ENCODE measurements around the gene EEIG1.

EEIG1 gene

DNA sequence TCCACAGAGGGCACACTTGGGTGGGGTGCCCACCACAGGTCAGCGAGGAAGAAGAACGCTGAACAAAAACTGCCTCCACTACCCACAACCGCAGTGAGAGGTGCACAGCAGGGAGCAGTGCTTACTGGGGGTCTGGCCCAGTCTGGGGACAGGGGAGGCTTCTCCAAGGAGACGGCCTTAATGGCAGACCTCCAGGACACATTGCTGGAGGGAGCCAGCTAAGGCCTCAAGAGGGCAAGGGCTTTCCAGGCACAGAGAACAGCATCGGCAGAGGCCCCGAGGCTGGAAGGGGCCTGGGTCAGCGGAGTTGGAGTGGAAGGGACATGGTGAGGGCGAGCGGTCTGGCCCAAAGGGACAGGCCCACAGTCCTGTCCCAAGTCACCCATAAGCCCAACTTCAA is 34.8 kb downstream of the EEIG1 start:
- TF ChIP-seq, protein P1, sequence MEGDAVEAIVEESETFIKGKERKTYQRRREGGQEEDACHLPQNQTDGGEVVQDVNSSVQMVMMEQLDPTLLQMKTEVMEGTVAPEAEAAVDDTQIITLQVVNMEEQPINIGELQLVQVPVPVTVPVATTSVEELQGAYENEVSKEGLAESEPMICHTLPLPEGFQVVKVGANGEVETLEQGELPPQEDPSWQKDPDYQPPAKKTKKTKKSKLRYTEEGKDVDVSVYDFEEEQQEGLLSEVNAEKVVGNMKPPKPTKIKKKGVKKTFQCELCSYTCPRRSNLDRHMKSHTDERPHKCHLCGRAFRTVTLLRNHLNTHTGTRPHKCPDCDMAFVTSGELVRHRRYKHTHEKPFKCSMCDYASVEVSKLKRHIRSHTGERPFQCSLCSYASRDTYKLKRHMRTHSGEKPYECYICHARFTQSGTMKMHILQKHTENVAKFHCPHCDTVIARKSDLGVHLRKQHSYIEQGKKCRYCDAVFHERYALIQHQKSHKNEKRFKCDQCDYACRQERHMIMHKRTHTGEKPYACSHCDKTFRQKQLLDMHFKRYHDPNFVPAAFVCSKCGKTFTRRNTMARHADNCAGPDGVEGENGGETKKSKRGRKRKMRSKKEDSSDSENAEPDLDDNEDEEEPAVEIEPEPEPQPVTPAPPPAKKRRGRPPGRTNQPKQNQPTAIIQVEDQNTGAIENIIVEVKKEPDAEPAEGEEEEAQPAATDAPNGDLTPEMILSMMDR (IDR thresholded peaks at IDR 0.05; ENCODE audit: control extremely low read depth, extremely low read depth, low read depth, missing control alignments), result no peak
- ChIA-PET POLR2A (no interaction called here), CTCF (interaction anchor here (0.7 to 25.1 kb wide), 5 partner anchors 14 to 93 kb away, joined by 3 to 615 read pairs (median 48); partner anchors contain the start of genes EEIG1 and PIP5KL1)
- no peak for DNase-seq (ENCODE audit: extremely low spot score)

DNA sequence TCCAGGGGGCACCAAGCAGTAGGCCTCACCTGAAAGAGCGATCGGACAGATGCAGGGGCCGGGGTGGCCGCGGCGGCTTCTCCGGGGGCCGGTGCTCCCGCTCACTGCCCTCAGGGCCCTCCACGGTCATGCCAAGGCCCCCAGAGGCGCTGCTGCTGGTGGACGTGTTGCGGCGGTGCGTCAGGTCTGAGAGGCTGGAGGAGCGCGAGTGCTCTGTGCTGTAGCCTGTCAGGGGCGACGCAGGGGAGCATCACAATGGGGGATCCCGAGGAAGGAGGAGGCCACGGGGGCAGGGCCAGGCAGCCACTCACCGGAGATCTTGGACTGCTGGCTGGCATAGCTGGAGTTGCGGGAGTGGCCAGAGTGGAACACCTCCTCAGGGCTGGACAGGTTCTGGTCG is 35.5 kb downstream of the EEIG1 start:
- DNase-seq (ENCODE audit: extremely low spot score), result no peak
- ChIA-PET CTCF (interaction anchor here (1.5 to 25.1 kb wide), 4 partner anchors 13 to 93 kb away, joined by 5 to 615 read pairs (median 156); partner anchors contain the start of gene PIP5KL1), POLR2A (no interaction called here)
- TF ChIP-seq, protein P1 (IDR thresholded peaks at IDR 0.05; ENCODE audit: control extremely low read depth, extremely low read depth, low read depth, missing control alignments), result no peak

DNA sequence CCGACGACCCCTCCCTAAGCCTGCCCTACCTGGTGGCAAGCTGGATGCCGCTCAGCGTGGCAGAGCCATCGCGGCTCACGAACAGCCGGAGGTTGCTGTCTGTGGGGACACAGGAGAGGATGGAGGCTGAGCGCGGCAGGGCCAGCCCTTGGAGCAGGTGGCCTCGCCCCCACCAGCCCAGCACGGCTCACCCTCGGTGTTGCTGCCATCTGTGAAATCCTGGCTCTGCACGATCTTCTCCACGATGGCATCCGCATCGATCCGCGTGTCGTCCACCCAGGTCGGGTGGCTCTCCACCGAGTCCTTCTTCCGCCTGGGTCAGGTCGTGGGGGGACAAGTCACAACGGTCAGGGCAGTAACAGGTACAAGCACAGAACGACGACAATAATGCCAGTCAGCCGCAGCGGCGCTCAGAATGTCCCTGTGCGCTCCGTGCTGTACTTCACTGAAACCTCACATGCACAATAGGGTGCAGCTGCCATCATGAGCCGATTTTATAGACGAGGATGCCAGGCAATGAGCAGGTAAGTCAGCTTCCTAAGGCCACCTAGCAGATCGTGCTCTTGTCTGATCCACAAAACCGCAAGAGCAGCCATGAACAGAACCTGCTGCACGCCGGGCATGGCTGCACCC is 36.1 kb downstream of the EEIG1 start:
- ChIA-PET CTCF (interaction anchor here (0.9 to 25.1 kb wide), 18 partner anchors 13 to 173 kb away, joined by 3 to 615 read pairs (median 7); partner anchors contain the start of genes EEIG1, NAIF1, PIP5KL1 and SLC25A25), POLR2A (no interaction called here)
- TF ChIP-seq, protein P1 (IDR thresholded peaks at IDR 0.05; ENCODE audit: control extremely low read depth, extremely low read depth, low read depth, missing control alignments), result no peak
- DNase-seq (ENCODE audit: extremely low spot score), result no peak

DNA sequence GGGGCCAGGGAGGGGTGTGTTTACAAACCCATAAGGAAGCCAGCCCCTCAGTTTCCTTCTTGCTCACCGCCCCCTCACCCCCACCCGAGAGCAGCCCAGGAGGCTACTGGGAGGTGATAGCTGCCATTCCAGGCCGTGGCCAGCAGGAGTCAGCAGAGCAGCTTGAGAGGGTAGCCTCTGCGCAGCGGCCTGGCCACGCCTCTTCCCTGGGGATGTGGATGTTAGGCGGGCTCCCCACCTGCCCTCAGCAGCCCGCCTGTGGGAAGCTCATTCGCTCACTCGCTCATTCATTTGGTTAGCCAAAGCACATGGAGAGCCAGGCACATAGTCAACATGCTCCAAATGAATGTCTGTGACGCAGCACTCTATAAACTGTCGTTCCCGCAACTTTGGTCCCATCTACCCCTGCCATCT is 37.1 kb downstream of the EEIG1 start:
- ChIA-PET CTCF (interaction anchor here (0.6 to 25.1 kb wide), 36 partner anchors 12 to 209 kb away, joined by 3 to 615 read pairs (median 5); partner anchors contain the start of genes EEIG1, NAIF1, PIP5KL1 and SLC25A25), POLR2A (interaction anchor here (0.5 to 0.6 kb wide), 2 partner anchors 135 to 216 kb away, joined by 3 read pairs; partner anchors contain the start of gene BBLN)
- DNase-seq (ENCODE audit: extremely low spot score), result peak; percentile 86
- TF ChIP-seq, protein P1 (IDR thresholded peaks at IDR 0.05; ENCODE audit: control extremely low read depth, extremely low read depth, low read depth, missing control alignments), result peak; percentile 90

DNA sequence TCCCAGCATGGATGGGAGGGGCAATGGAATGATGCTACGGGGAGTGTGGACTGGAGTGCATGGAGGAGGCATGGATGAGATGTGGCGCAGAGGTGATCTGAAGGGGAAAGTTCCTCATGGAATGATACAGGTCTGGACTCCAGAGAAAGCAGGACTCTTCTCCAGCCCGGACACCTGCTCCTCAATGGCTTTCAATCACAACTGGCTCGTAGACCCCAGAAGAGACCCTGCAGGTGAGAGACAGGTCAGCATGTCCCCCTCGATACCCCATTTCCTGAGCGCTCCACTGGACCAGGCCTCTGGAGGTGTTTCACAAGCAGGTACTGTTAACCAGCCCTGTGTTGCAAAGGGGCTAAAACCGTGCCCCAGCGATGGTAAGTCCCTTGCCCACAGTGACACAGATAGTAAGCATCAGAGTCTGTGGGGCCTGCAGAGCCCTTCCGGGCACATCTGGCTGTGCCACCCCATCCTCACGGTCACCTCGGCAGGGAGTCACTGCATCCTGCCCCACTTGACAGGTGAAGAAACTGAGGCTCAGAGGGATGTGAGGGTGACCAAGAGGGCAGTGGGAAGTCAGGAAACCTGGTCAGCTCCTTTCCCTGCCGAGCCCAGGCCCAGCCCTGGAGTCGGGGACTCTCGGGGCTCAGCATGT is 37.7 kb downstream of the EEIG1 start:
- TF ChIP-seq, protein P1 (IDR thresholded peaks at IDR 0.05; ENCODE audit: control extremely low read depth, extremely low read depth, low read depth, missing control alignments), result no peak
- CTCF ChIA-PET, result interaction anchor here (0.6 to 25.1 kb wide), 42 partner anchors 11 to 208 kb away, joined by 3 to 615 read pairs (median 5); partner anchors contain the start of genes EEIG1, NAIF1, PIP5KL1 and SLC25A25
- POLR2A ChIA-PET, result interaction anchor here (0.6 kb wide), 1 partner anchor 136 kb away, joined by 3 read pairs; no protein-coding TSS in a partner anchor
- DNase-seq (ENCODE audit: extremely low spot score), result no peak

DNA sequence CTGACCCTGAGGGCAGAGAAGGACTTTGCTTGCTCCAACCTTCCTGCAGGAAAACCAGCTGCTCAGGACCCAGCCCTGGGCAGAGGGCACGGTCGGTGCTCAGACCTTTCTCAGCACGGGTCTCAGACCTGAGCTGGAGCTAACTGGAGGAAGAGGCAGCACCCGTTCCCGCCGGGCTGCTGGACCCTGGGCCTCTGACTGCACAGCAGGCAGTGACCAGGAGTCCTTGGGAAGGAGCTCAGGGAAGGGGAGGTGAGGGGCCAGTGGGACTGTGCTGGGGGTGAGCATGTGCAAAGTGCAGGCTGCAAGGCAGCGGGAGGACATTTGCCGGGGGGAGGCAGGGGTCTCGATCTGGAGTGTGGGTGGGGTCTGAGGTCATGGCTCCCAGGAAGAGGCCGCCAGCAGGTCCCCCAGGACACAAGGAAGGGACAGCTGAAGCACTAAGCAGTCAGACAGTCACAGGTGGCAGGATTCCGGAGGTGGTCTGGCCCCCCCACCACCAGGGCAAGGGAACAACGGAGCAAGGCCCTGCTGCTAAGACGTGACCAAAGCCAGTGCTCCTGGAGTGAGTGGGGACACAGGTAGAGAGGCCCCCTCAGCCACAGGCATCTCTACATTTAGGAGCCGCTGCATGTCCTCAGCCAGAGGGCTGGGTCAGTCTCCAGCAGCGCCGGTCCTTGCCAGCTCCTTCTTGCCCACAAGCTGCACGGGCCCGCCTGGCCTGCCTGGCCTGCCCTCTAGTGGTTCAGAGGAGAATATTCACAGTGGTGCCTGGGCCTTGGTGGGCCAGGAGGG is 38.4 kb downstream of the EEIG1 start:
- TF ChIP-seq, protein P1 (IDR thresholded peaks at IDR 0.05; ENCODE audit: control extremely low read depth, extremely low read depth, low read depth, missing control alignments), result peak; percentile 84
- POLR2A ChIA-PET, result no interaction called here
- DNase-seq (ENCODE audit: extremely low spot score), result peak; percentile 76
- CTCF ChIA-PET, result interaction anchor here (0.6 to 25.1 kb wide), 30 partner anchors 10 to 207 kb away, joined by 3 to 615 read pairs (median 5); partner anchors contain the start of genes EEIG1, NAIF1, PIP5KL1 and SLC25A25

Measured in GM10248 (cell line).